Measurements from ENCODE around the gene MCCC2.
"Not testable (repeated sequence)": the region's sequence is repeated elsewhere in the genome, so short reads cannot be mapped to it uniquely, and the experiment has no call there.

Gene MCCC2

GRCh38 chr5:71662381-71662780 is 75.2 kb downstream of the MCCC2 start:
- DNase-seq (ENCODE audit: low read depth in 2 of 2): no peak

DNA sequence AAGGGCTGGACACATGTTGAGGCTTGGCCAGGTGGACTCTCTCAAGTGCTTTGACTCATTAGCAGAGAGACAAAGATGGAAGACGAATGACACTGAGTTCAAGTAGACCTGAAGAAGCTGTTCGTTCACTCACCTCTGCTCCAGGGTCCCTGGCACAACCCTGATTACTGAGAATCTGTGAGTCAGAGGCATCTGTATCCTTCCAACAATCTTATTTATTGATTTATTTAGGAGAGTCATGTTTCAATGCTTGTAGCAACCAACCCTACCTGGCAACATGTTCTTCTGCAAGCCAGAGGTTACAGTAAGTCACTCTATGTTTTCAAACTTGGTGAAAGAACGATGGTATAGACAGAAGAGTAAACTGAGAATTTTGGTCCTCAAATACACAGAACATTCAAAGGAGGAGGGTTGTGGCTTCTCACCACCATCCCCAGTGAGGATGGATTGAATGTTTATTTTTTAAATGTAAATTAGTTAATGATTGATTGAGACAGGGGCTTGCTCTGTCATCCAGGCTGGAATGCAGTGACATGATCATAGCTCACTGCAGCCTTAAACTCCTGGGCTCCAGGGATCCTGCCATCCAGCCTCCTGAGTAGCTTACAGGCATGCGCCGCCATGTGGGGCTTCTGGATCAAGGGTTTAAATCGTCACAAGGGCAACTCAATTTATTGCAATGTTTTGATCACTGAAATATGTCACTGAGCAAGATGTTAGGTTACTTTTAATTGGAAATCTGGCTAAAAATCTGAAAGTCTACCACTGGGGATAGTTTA is 76.2 kb downstream of the MCCC2 start:
- DNase-seq (ENCODE audit: low read depth in 2 of 2): no peak

- not testable (repeated sequence) for DNase-seq (ENCODE audit: low read depth in 2 of 2)
These were observed 77.5 kb downstream of the MCCC2 start for GRCh38 chr5:71664615-71665014.

- DNase-seq (ENCODE audit: low read depth in 2 of 2): no peak
These were observed 79.2 kb downstream of the MCCC2 start for GRCh38 chr5:71666321-71666720.

- DNase-seq (ENCODE audit: low read depth in 2 of 2): no peak
These were observed 90.8 kb downstream of the MCCC2 start for GRCh38 chr5:71677977-71678376.

DNA sequence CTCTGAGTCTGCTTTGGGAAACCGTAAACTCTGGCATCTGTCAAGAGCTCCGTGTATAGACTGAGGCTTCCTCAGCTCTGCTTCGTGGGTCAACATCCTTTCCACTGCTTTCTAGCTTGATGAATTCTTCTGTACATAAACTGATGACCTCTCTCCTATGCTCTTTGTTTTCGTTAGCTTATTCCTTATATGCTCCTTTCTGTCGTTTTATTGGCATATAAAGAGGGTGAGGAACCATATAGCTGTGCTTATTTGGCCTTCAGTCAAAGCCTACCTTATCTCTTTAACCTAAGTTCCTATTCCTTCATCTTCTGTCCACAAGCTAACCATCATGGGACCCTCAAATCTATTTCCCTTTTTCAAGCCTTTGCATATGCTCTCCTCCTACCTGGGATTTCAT is 92.6 kb downstream of the MCCC2 start:
- no peak for DNase-seq (ENCODE audit: low read depth in 2 of 2)

DNA sequence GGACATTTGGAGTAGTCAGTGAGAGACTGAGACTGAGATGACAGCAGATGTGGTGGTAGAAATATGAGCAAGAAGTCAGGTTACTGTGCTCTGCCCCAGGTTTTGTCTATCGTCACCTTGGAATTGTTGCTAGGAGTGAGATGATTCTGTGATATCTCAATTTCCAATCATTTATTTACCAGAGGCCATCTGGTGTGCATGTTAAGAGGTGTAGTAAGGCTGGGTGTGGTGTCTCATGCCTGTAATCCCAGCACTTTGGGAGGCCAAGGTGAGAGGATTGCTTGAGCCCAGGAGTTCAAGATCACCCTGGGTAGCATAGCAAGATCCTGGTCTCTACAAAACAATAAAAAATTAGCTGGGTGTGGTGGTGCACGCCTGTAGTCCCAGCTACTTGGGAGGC is 93.4 kb downstream of the MCCC2 start:
- no peak for DNase-seq (ENCODE audit: low read depth in 2 of 2)

- no peak for DNase-seq (ENCODE audit: low read depth in 2 of 2)
These were observed 94.2 kb downstream of the MCCC2 start for GRCh38 chr5:71681296-71681695.

DNA sequence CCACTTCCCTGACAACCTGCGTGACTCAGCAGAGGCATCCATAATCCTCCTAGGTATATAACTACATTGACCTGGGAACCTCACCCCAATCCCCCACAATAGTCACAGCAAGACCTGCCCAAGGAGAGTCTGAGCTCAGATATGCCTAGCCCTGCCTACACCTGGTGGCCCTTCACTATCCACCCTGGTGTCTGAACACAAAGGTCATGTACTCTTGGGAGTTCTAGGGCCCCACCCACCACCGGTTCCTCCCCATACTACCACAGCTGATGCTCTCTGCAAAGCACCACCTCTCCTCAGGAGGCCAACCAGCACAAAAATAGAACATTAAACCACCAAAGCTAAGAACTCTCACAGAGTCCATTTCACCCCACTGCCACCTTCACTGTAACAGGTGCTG is 97.2 kb downstream of the MCCC2 start:
- DNase-seq (ENCODE audit: low read depth in 2 of 2): no peak

- no peak for DNase-seq (ENCODE audit: low read depth in 2 of 2)
These were observed 106.8 kb downstream of the MCCC2 start for GRCh38 chr5:71693828-71694427.

DNA sequence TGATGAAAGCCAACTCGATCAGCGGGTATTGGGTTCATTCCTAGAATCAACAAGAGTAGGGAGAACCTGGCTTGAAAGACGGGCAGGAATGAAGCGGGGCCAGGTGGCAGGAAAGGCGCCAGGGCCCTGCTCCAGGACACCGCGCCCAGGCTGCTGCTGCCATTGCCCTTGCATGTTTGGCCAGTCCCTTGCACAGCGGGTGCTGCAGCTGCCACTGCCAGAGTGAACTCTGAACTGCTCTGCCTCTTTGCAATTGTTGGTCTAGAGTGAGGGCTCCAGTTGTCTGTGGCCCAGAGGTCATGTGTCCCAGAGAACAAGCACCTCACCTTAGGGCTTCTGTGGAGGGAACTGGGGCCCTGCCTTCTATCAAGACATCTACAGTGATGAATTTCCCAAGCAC is 107.9 kb downstream of the MCCC2 start:
- DNase-seq (ENCODE audit: low read depth in 2 of 2): no peak

GRCh38 chr5:71695595-71695994 is 108.5 kb downstream of the MCCC2 start:
- DNase-seq (ENCODE audit: low read depth in 2 of 2): no peak

GRCh38 chr5:71697967-71698366 is 110.8 kb downstream of the MCCC2 start:
- DNase-seq (ENCODE audit: low read depth in 2 of 2): no peak

DNA sequence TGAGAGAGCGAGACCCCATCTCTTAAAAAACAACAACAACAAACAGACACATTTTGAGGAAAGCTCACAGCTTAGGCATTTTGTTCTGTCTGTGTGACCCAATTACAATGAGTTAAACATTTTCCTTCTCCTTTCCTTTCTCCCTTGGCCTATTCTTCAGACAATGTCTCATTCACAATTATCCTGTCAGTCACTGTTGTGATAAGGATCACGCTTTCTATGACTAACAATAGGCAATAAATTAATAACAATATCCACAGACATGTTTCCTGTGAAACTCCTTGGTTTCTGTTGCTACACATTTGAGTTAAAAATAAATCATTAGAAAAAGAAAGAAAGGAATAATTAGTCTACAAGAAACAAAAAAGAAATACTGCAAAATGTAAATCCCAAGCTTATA is 112.1 kb downstream of the MCCC2 start:
- DNase-seq (ENCODE audit: low read depth in 2 of 2): no peak

- DNase-seq (ENCODE audit: low read depth in 2 of 2): no peak
These were observed 112.6 kb downstream of the MCCC2 start for GRCh38 chr5:71699751-71700150.

GRCh38 chr5:71700803-71701202 is 113.7 kb downstream of the MCCC2 start:
- no peak for DNase-seq (ENCODE audit: low read depth in 2 of 2)

GRCh38 chr5:71701407-71701806 is 114.3 kb downstream of the MCCC2 start:
- DNase-seq (ENCODE audit: low read depth in 2 of 2): no peak

DNA sequence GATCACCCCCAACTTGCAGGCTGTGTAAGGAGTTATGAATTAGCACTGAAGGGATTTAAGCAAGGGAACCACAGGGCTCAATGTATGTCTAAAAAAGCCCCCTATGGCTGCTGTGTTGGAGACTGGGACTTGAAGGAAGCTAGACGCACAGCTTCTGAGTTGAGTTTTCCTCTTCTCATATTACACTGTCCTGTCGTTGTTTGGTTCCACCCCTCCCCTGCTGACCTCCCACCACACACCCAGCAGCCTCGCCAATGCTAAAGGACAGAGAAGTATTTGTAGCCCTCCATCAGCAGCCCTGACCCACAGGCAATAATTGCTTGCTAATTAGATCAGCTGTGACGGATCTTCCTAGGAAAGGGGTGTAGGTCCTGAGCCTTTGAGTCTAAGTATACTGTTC is 116.8 kb downstream of the MCCC2 start:
- no peak for DNase-seq (ENCODE audit: low read depth in 2 of 2)

DNA sequence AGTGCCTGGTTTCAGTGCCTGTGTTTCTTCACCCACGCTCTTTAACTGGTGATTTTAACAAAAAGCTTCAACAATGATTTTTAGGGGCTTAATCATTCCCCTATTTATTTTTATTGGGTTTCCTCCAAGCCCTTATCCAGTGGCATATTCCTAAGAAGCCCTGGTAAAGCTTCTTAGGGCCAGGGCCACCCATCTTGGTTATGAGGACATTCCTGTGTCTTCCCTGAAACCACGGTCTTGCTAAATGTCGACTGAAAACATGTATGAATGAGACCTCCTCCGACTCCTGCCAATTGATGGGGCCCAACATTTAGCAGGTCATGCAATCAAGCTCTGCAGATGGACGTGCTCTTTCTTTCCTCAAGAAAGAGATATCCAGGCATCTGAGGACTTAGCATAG is 118.3 kb downstream of the MCCC2 start:
- DNase-seq (ENCODE audit: low read depth in 2 of 2): no peak

DNA sequence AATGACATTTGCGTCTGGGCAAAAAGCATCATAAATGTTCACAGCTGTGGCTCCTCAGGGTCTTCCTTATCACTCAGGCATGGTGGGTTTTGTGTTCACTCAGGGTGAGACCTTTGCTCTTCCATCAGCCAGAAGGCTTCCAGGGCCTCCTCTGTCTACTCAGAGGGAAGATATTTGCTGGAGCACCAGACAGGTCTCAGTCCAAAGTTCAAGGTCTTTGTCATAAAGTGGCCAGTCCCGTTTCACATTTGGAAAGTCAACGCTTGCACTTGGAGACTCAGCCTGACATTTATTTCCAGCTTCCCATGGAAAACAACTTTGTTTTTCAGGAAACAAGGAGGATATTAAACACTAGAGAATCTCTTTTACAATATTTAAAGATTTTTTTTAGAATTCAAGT is 119.8 kb downstream of the MCCC2 start:
- DNase-seq (ENCODE audit: low read depth in 2 of 2): no peak
